Measurements from ENCODE around the gene DNASE1. TPM values are rescaled to one million over a fixed set of nuclear protein-coding genes. Genes with fewer than 3 reads are reported as not detected.

The DNASE1 gene
- total and polyA plus RNA-seq, 9 of the 15 experiments (the other 6 are each of a cell fraction or from before 2014, with no cell fraction given), result 0.53 to 10.1 (median 5.9) TPM

- DNase-seq (ENCODE audit: extremely low read depth in 1 of 4, low spot score in 3 of 4), result peak in 2 of 4 experiments; percentile 31 to 56
- H3K9me1 ChIP-seq (ENCODE audit: control insufficient read depth, insufficient read depth, low read length), result no peaks in the 10 kb centered on the region
- no peaks in the 10 kb centered on the region for H3K36me3 ChIP-seq (ENCODE audit: control insufficient read depth, insufficient read depth, low read length)
- no peaks in the 10 kb centered on the region for H3K27me3 ChIP-seq (ENCODE audit: control insufficient read depth in 2 of 2, insufficient read depth in 2 of 2, low read length in 2 of 2)
- peak overlapping the region in 1 of 2 experiments; percentile 21; a peak in 2 of 4 replicates for H3K9ac ChIP-seq (ENCODE audit: insufficient read depth in 1 of 2, low read depth in 2 of 2, low read length in 2 of 2)
- ATAC-seq, result peak; percentile 83
- no peaks in the 10 kb centered on the region for H3K79me2 ChIP-seq (ENCODE audit: control insufficient read depth, insufficient read depth, low read length)
- in situ Hi-C loops (cut with MboI), result no loop called here
- H2AFZ ChIP-seq (ENCODE audit: low read depth, low read length), result peak overlapping the region; percentile 84
- POLR2A ChIA-PET, result interaction anchor here (0.7 to 1.6 kb wide), 2 partner anchors 9 to 300 kb away, joined by 4 to 5 read pairs; no protein-coding TSS in a partner anchor
- WGBS (ENCODE audit: insufficient coverage, low coverage, missing lambda C conversion rate), result 56% methylated on average over 3 of the region's 3 CpGs
- intact Hi-C loops (cut with micrococcal nuclease), result no loop called here
- H3K4me2 ChIP-seq (ENCODE audit: insufficient read depth, low read length), result no peak overlapping the region
- H3K4me1 ChIP-seq (replicated peaks in 1 of 2; ENCODE audit: control insufficient read depth in 2 of 2, insufficient read depth in 2 of 2, low read length in 2 of 2), result peaks cover 14 to 22% of the 10 kb centered on the region in 2 experiments
- peak; percentile 84 for FAIRE-seq
- H3K4me3 ChIP-seq, result no peak overlapping the region
- no peaks in the 10 kb centered on the region for H3K9me3 ChIP-seq (replicated peaks; ENCODE audit: control insufficient read depth, insufficient read depth, low read depth, low read length)
- peak overlapping the region; percentile 53; the same call in 2 of the 3 replicates for H3K27ac ChIP-seq (ENCODE audit: extremely low read depth, low read depth, low read length)
- no peaks in the 10 kb centered on the region for H4K20me1 ChIP-seq (replicated peaks; ENCODE audit: control insufficient read depth, insufficient read depth, low read length)
- CTCF ChIA-PET (ENCODE audit: low intra/inter-chr PET ratio), result no interaction called here
- no TSS peak for BruUV-seq (replicated peaks)
- TF ChIP-seq SMAD4 (CRISPR knock-in tag; conservative IDR thresholded peaks at IDR 0.05) (peak; percentile 32; the same call in 1 of the 2 replicates), RERE (CRISPR knock-in tag; IDR thresholded peaks at IDR 0.05; ENCODE audit: borderline replicate concordance) (no peak), MAZ (CRISPR knock-in tag; conservative IDR thresholded peaks at IDR 0.05 in 1 of 2, IDR thresholded peaks at IDR 0.05 in 1 of 2) (no peak)
These were observed 17.0 kb upstream of the DNASE1 start for GRCh38 chr16:3637371-3637923.
